ENCODE results near the gene UNC13C. TPM values are rescaled to one million over a fixed set of nuclear protein-coding genes. Genes with fewer than 3 reads are reported as not detected.

The UNC13C gene
- polyA plus RNA-seq, 1 experiment: not detected

DNA sequence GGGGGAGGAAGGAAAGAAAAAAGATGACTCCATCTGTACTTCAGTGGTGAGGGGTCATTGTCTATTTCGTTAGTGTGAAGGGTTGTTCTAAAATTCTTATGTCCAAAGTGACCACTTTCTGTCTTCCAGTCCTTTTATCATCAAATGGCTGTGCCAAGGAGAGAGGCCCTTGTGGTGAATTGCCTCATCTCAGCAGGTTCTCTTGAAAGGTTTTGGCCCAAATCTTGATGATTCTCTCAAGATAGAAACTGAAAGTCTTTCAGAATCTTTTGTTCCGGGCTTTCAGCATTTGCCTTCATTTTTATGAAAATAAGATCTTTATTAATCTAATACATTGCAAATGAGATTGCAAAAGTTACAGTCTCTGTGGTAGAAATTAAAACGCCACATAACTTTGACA lies 642.7 kb downstream of the UNC13C start:
- DNase-seq (ENCODE audit: low read depth): no peak
- ChIA-PET POLR2A (no interaction called here), CTCF (no interaction called here)
- H3K4me3 ChIP-seq (ENCODE audit: low read depth, low read length): no peak overlapping the region
- H3K36me3 ChIP-seq (ENCODE audit: control insufficient read depth, insufficient read depth, low read length): no peaks in the 10 kb centered on the region
- TF ChIP-seq, protein P1, sequence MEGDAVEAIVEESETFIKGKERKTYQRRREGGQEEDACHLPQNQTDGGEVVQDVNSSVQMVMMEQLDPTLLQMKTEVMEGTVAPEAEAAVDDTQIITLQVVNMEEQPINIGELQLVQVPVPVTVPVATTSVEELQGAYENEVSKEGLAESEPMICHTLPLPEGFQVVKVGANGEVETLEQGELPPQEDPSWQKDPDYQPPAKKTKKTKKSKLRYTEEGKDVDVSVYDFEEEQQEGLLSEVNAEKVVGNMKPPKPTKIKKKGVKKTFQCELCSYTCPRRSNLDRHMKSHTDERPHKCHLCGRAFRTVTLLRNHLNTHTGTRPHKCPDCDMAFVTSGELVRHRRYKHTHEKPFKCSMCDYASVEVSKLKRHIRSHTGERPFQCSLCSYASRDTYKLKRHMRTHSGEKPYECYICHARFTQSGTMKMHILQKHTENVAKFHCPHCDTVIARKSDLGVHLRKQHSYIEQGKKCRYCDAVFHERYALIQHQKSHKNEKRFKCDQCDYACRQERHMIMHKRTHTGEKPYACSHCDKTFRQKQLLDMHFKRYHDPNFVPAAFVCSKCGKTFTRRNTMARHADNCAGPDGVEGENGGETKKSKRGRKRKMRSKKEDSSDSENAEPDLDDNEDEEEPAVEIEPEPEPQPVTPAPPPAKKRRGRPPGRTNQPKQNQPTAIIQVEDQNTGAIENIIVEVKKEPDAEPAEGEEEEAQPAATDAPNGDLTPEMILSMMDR (IDR thresholded peaks at IDR 0.05; ENCODE audit: insufficient read depth, low read depth, low read length): no peak
- H3K27me3 ChIP-seq (ENCODE audit: control insufficient read depth, insufficient read depth, low read length): no peaks in the 10 kb centered on the region

DNA sequence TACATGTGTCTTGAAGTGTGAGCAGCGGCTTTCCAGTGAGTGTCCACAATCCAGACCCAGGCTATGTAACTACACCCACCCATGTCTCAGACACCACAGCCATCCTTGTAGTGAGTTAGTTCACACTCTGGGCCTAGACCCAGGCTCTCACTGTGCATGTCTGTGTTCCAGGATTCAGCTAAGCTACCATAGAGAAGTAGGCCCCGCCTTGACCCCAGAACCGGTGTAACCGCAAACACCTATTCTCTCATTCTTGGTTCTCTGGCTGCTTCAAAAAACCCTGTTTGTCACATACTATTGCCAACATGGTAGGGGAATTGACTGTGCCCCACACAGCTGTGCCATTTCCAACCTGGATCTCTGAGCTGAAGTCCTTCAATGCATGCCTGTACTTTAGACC lies 657.9 kb downstream of the UNC13C start:
- ChIA-PET POLR2A (no interaction called here), CTCF (no interaction called here)
- TF ChIP-seq, protein P1 (IDR thresholded peaks at IDR 0.05; ENCODE audit: insufficient read depth, low read depth, low read length): no peak
- no peaks in the 10 kb centered on the region for H3K27me3 ChIP-seq (ENCODE audit: control insufficient read depth, insufficient read depth, low read length)
- no peaks in the 10 kb centered on the region for H3K36me3 ChIP-seq (ENCODE audit: control insufficient read depth, insufficient read depth, low read length)
- DNase-seq (ENCODE audit: low read depth): no peak
- H3K4me3 ChIP-seq (ENCODE audit: low read depth, low read length): no peak overlapping the region

- ChIA-PET POLR2A (no interaction called here), CTCF (interaction anchor here (0.6 kb wide), 1 partner anchor 99 kb away, joined by 3 read pairs; no protein-coding TSS in a partner anchor)
- Histone ChIP-seq H3K36me3 (ENCODE audit: control insufficient read depth, insufficient read depth, low read length) (no peaks in the 10 kb centered on the region), H3K4me3 (ENCODE audit: low read depth, low read length) (no peak overlapping the region), H3K27me3 (ENCODE audit: control insufficient read depth, insufficient read depth, low read length) (no peaks in the 10 kb centered on the region)
- TF ChIP-seq, protein P1 (IDR thresholded peaks at IDR 0.05; ENCODE audit: insufficient read depth, low read depth, low read length): no peak
- no peak for DNase-seq (ENCODE audit: low read depth)
Measured at GRCh38 chr15:54638666-54639065, 660.4 kb downstream of the UNC13C start.

GRCh38 chr15:54640873-54641272 lies 662.6 kb downstream of the UNC13C start:
- ChIA-PET POLR2A (no interaction called here), CTCF (no interaction called here)
- TF ChIP-seq, protein P1 (IDR thresholded peaks at IDR 0.05; ENCODE audit: insufficient read depth, low read depth, low read length): no peak
- Histone ChIP-seq H3K27me3 (ENCODE audit: control insufficient read depth, insufficient read depth, low read length) (no peaks in the 10 kb centered on the region), H3K36me3 (ENCODE audit: control insufficient read depth, insufficient read depth, low read length) (no peaks in the 10 kb centered on the region), H3K4me3 (ENCODE audit: low read depth, low read length) (no peak overlapping the region)
- no peak for DNase-seq (ENCODE audit: low read depth)

- no peaks in the 10 kb centered on the region for H3K27me3 ChIP-seq (ENCODE audit: control insufficient read depth, insufficient read depth, low read length)
- H3K36me3 ChIP-seq (ENCODE audit: control insufficient read depth, insufficient read depth, low read length): no peaks in the 10 kb centered on the region
- DNase-seq (ENCODE audit: low read depth): no peak
- no peak overlapping the region for H3K4me3 ChIP-seq (ENCODE audit: low read depth, low read length)
- POLR2A ChIA-PET: no interaction called here
- CTCF ChIA-PET: no interaction called here
- TF ChIP-seq, protein P1 (IDR thresholded peaks at IDR 0.05; ENCODE audit: insufficient read depth, low read depth, low read length): no peak
Measured at GRCh38 chr15:54644796-54645195, 666.6 kb downstream of the UNC13C start.

Data from BJ (cell line).